WTC11 (cell line): ENCODE data around the gene ZNF627.

Experiments used
- AFF4 ChIP-seq: sonication (generic); formaldehyde crosslinking; IDR thresholded peaks from 2 replicates; pipeline ENCODE4 v1.8.1; 2023; ENCODE audit warnings: mild to moderate bottlenecking, missing genetic modification reagents, borderline replicate concordance
- CTCF ChIP-seq: fragments of 200-600 bp; IDR thresholded peaks from 2 replicates; pipeline ENCODE4 v1.8.0; 2022; ENCODE audit warnings: antibody characterized with exemption
- EMX1 ChIP-seq: fragments of 250-450 bp; sonication (Bioruptor Pico); IDR thresholded peaks from 2 replicates; pipeline ENCODE4 v1.8.0; 2021; ENCODE audit warnings: mild to moderate bottlenecking
- JAZF1 ChIP-seq: fragments of 250-450 bp; sonication (Bioruptor Pico); IDR thresholded peaks from 2 replicates; pipeline ENCODE4 v1.9.0; 2021; ENCODE audit warnings: moderate library complexity, mild to moderate bottlenecking, inconsistent platforms
- JUN ChIP-seq: sonication (generic); formaldehyde crosslinking; IDR thresholded peaks from 2 replicates; pipeline ENCODE4 v1.8.0; 2023; ENCODE audit warnings: mild to moderate bottlenecking, missing genetic modification reagents
- PRRX2 ChIP-seq: fragments of 250-450 bp; sonication (Bioruptor Pico); IDR thresholded peaks from 2 replicates; pipeline ENCODE4 v1.8.0; 2021; ENCODE audit warnings: mild to moderate bottlenecking
- USF2 ChIP-seq: sonication (generic); formaldehyde crosslinking; IDR thresholded peaks from 2 replicates; pipeline ENCODE4 v1.8.1; 2023; ENCODE audit warnings: mild to moderate bottlenecking, missing genetic modification reagents, moderate library complexity

- TF ChIP-seq CTCF: peak; percentile 76
- TF ChIP-seq USF2 (CRISPR knock-in tag): no peak
- no peak for TF ChIP-seq EMX1 (CRISPR knock-in tag)
- no peak for TF ChIP-seq JAZF1 (CRISPR knock-in tag)
- TF ChIP-seq AFF4: no peak
- no peak for TF ChIP-seq PRRX2
- TF ChIP-seq JUN: no peak
These were observed 9.8 kb upstream of the ZNF627 start for GRCh38 chr19:11587302-11587974.
